ENCODE measurements around the gene DTHD1.
A peak's percentile ranks its signal among the peaks of the same experiment; 100 is the strongest.

The DTHD1 gene

GRCh38 chr4:36304138-36304681 is 22.8 kb downstream of the DTHD1 start:
- H3K9me2 ChIP-seq (replicated peaks; ENCODE audit: low read depth, low read length): no peaks in the 10 kb centered on the region
- no peaks in the 10 kb centered on the region for H3K36me3 ChIP-seq (ENCODE audit: insufficient read depth, low read length)
- no peaks in the 10 kb centered on the region for H3K9me3 ChIP-seq (ENCODE audit: insufficient read depth, low read depth, low read length)
- no peak overlapping the region for H3K9ac ChIP-seq (ENCODE audit: low read depth, low read length, poor library complexity, severe bottlenecking)
- no peak for TF ChIP-seq EZH2phosphoT487 (IDR thresholded peaks at IDR 0.05; ENCODE audit: borderline replicate concordance)
- TF ChIP-seq CTCF (conservative IDR thresholded peaks at IDR 0.05; ENCODE audit: low read length): no peak
- H3F3A ChIP-seq (ENCODE audit: low read depth): no peaks in the 10 kb centered on the region
- H3K27me3 ChIP-seq (ENCODE audit: insufficient read depth, low read length, poor library complexity, severe bottlenecking): no peaks in the 10 kb centered on the region
- H3K4me3 ChIP-seq (ENCODE audit: low read length, poor library complexity, severe bottlenecking): no peak overlapping the region
- peak overlapping the region; percentile 51; the same call in 1 of the 2 replicates for H2AFZ ChIP-seq (ENCODE audit: low read length)
- H3K4me1 ChIP-seq (ENCODE audit: insufficient read depth, low read length, poor library complexity, severe bottlenecking): peaks cover 29% of the 10 kb centered on the region
- H3K79me2 ChIP-seq (ENCODE audit: insufficient read depth, low read length): no peaks in the 10 kb centered on the region
- H4K20me1 ChIP-seq (ENCODE audit: insufficient read depth, low read length, poor library complexity, severe bottlenecking): no peaks in the 10 kb centered on the region
- no peak overlapping the region for H3K4me2 ChIP-seq (ENCODE audit: low read depth, low read length, poor library complexity, severe bottlenecking)

GRCh38 chr4:36308150-36308549 is 26.7 kb downstream of the DTHD1 start:
- Histone ChIP-seq H3K9ac (ENCODE audit: low read depth, low read length, poor library complexity, severe bottlenecking) (no peak overlapping the region), H3K36me3 (ENCODE audit: insufficient read depth, low read length) (no peaks in the 10 kb centered on the region), H3K4me1 (ENCODE audit: insufficient read depth, low read length, poor library complexity, severe bottlenecking) (peaks cover 63% of the 10 kb centered on the region), H2AFZ (ENCODE audit: low read length) (no peak overlapping the region), H3K9me2 (replicated peaks; ENCODE audit: low read depth, low read length) (no peaks in the 10 kb centered on the region), H3K79me2 (ENCODE audit: insufficient read depth, low read length) (no peaks in the 10 kb centered on the region), H3K27me3 (ENCODE audit: insufficient read depth, low read length, poor library complexity, severe bottlenecking) (no peaks in the 10 kb centered on the region), H3K4me2 (ENCODE audit: low read depth, low read length, poor library complexity, severe bottlenecking) (no peak overlapping the region), H3K9me3 (ENCODE audit: insufficient read depth, low read depth, low read length) (no peaks in the 10 kb centered on the region), H3F3A (ENCODE audit: low read depth) (no peaks in the 10 kb centered on the region), H3K4me3 (ENCODE audit: low read length, poor library complexity, severe bottlenecking) (no peak overlapping the region), H4K20me1 (ENCODE audit: insufficient read depth, low read length, poor library complexity, severe bottlenecking) (no peaks in the 10 kb centered on the region)
- TF ChIP-seq CTCF (conservative IDR thresholded peaks at IDR 0.05; ENCODE audit: low read length) (no peak), EZH2phosphoT487 (IDR thresholded peaks at IDR 0.05; ENCODE audit: borderline replicate concordance) (no peak)

- TF ChIP-seq CTCF (conservative IDR thresholded peaks at IDR 0.05; ENCODE audit: low read length) (no peak), EZH2phosphoT487 (IDR thresholded peaks at IDR 0.05; ENCODE audit: borderline replicate concordance) (no peak)
- Histone ChIP-seq H3K9me3 (ENCODE audit: insufficient read depth, low read depth, low read length) (no peaks in the 10 kb centered on the region), H3K9ac (ENCODE audit: low read depth, low read length, poor library complexity, severe bottlenecking) (peak overlapping the region; percentile 69), H3K4me1 (ENCODE audit: insufficient read depth, low read length, poor library complexity, severe bottlenecking) (peaks cover 54% of the 10 kb centered on the region), H4K20me1 (ENCODE audit: insufficient read depth, low read length, poor library complexity, severe bottlenecking) (no peaks in the 10 kb centered on the region), H3K27me3 (ENCODE audit: insufficient read depth, low read length, poor library complexity, severe bottlenecking) (no peaks in the 10 kb centered on the region), H3F3A (ENCODE audit: low read depth) (no peaks in the 10 kb centered on the region), H3K4me2 (ENCODE audit: low read depth, low read length, poor library complexity, severe bottlenecking) (peak overlapping the region; percentile 90), H2AFZ (ENCODE audit: low read length) (no peak overlapping the region), H3K79me2 (ENCODE audit: insufficient read depth, low read length) (no peaks in the 10 kb centered on the region), H3K4me3 (ENCODE audit: low read length, poor library complexity, severe bottlenecking) (peak overlapping the region; percentile 67), H3K9me2 (replicated peaks; ENCODE audit: low read depth, low read length) (no peaks in the 10 kb centered on the region), H3K36me3 (ENCODE audit: insufficient read depth, low read length) (no peaks in the 10 kb centered on the region)
These were observed 28.8 kb downstream of the DTHD1 start for GRCh38 chr4:36310216-36310615.

Measured in Loucy (cell line).